ENCODE measurements around the gene NUP188. TPM values are rescaled to one million over a fixed set of nuclear protein-coding genes. Genes with fewer than 3 reads are reported as not detected.

NUP188 gene
- total and polyA plus RNA-seq, 2 experiments from 2014 or later, result 28.1 TPM

GRCh38 chr9:128906741-128907140, 40.8 kb upstream of the NUP188 start:
- no peak overlapping the region for H2AFZ ChIP-seq
- DNase-seq (ENCODE audit: low spot score), result no peak
- H3K36me3 ChIP-seq (replicated peaks; ENCODE audit: insufficient read depth, low read depth), result no peaks in the 10 kb centered on the region
- 42% methylated on average over 2 of the region's 2 CpGs for WGBS (ENCODE audit: low lambda C conversion rate, missing lambda C conversion rate)
- TF ChIP-seq, protein P1, sequence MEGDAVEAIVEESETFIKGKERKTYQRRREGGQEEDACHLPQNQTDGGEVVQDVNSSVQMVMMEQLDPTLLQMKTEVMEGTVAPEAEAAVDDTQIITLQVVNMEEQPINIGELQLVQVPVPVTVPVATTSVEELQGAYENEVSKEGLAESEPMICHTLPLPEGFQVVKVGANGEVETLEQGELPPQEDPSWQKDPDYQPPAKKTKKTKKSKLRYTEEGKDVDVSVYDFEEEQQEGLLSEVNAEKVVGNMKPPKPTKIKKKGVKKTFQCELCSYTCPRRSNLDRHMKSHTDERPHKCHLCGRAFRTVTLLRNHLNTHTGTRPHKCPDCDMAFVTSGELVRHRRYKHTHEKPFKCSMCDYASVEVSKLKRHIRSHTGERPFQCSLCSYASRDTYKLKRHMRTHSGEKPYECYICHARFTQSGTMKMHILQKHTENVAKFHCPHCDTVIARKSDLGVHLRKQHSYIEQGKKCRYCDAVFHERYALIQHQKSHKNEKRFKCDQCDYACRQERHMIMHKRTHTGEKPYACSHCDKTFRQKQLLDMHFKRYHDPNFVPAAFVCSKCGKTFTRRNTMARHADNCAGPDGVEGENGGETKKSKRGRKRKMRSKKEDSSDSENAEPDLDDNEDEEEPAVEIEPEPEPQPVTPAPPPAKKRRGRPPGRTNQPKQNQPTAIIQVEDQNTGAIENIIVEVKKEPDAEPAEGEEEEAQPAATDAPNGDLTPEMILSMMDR (IDR thresholded peaks at IDR 0.05; ENCODE audit: poor library complexity), result no peak
- no peak for TF ChIP-seq EZH2 (IDR thresholded peaks at IDR 0.05; ENCODE audit: borderline replicate concordance)
- TF ChIP-seq EZH2phosphoT487 (IDR thresholded peaks at IDR 0.05; ENCODE audit: low read depth, severe bottlenecking, unreplicated experiment), result no peak
- H3K9me3 ChIP-seq (ENCODE audit: low read depth), result no peaks in the 10 kb centered on the region
- no peaks in the 10 kb centered on the region for H3K27me3 ChIP-seq
- H3K27ac ChIP-seq, result no peak overlapping the region
- no peak overlapping the region for H3K4me2 ChIP-seq
- H3K4me3 ChIP-seq, result no peak overlapping the region
- H3K79me2 ChIP-seq, result peaks cover 29% of the 10 kb centered on the region
- H3K4me1 ChIP-seq (ENCODE audit: insufficient read depth), result peaks cover 7% of the 10 kb centered on the region
- no peaks in the 10 kb centered on the region for H4K20me1 ChIP-seq (ENCODE audit: insufficient read depth, poor library complexity, severe bottlenecking)
- no peaks in the 10 kb centered on the region for H3K9me2 ChIP-seq (replicated peaks; ENCODE audit: insufficient read depth)

DNA sequence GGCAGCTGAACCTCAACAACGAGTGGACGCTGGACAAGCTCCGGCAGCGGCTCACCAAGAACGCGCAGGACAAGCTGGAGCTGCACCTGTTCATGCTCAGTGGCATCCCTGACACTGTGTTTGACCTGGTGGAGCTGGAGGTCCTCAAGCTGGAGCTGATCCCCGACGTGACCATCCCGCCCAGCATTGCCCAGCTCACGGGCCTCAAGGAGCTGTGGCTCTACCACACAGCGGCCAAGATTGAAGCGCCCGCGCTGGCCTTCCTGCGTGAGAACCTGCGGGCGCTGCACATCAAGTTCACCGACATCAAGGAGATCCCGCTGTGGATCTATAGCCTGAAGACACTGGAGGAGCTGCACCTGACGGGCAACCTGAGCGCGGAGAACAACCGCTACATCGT, 39.1 kb upstream of the NUP188 start:
- no peak overlapping the region for H3K27ac ChIP-seq
- no peaks in the 10 kb centered on the region for H3K36me3 ChIP-seq (replicated peaks; ENCODE audit: insufficient read depth, low read depth)
- H3K79me2 ChIP-seq, result peaks cover 39% of the 10 kb centered on the region
- no peaks in the 10 kb centered on the region for H4K20me1 ChIP-seq (ENCODE audit: insufficient read depth, poor library complexity, severe bottlenecking)
- no peaks in the 10 kb centered on the region for H3K9me2 ChIP-seq (replicated peaks; ENCODE audit: insufficient read depth)
- H3K4me1 ChIP-seq (ENCODE audit: insufficient read depth), result peaks cover 23% of the 10 kb centered on the region
- WGBS (ENCODE audit: low lambda C conversion rate, missing lambda C conversion rate), result over 99% methylated on average over 18 of the region's 24 CpGs
- H2AFZ ChIP-seq, result no peak overlapping the region
- no peak for DNase-seq (ENCODE audit: low spot score)
- H3K9me3 ChIP-seq (ENCODE audit: low read depth), result no peaks in the 10 kb centered on the region
- no peaks in the 10 kb centered on the region for H3K27me3 ChIP-seq
- H3K4me3 ChIP-seq, result no peak overlapping the region
- TF ChIP-seq EZH2 (IDR thresholded peaks at IDR 0.05; ENCODE audit: borderline replicate concordance) (no peak), EZH2phosphoT487 (IDR thresholded peaks at IDR 0.05; ENCODE audit: low read depth, severe bottlenecking, unreplicated experiment) (no peak)
- TF ChIP-seq, protein P1 (IDR thresholded peaks at IDR 0.05; ENCODE audit: poor library complexity), result no peak
- no peak overlapping the region for H3K4me2 ChIP-seq

DNA sequence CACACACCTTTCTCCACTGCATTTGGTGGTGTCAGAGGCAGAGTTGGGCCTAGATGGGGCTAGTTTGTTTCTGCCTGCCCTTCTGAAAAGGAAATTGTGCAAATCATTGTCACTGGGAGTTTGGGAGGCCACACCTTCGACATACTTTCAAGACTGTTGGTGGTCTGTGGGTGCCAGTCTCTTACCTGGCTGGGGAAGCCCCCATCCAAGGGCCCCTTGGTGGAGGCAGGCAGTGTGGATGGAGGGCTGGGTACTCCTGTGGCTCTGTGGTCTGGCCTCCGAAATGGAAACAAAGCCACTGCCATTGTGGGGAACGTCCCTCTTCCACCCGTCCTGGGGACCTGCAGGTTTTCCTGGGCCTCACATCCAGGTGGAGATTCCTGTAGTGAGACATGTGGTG, 37.6 kb upstream of the NUP188 start:
- no peak overlapping the region for H3K27ac ChIP-seq
- no peaks in the 10 kb centered on the region for H3K36me3 ChIP-seq (replicated peaks; ENCODE audit: insufficient read depth, low read depth)
- DNase-seq (ENCODE audit: low spot score), result no peak
- no peaks in the 10 kb centered on the region for H4K20me1 ChIP-seq (ENCODE audit: insufficient read depth, poor library complexity, severe bottlenecking)
- H3K79me2 ChIP-seq, result peaks cover 45% of the 10 kb centered on the region
- 91% methylated on average over 4 of the region's 4 CpGs for WGBS (ENCODE audit: low lambda C conversion rate, missing lambda C conversion rate)
- no peak overlapping the region for H3K4me2 ChIP-seq
- peaks cover 25% of the 10 kb centered on the region for H3K4me1 ChIP-seq (ENCODE audit: insufficient read depth)
- H3K4me3 ChIP-seq, result no peak overlapping the region
- no peaks in the 10 kb centered on the region for H3K9me3 ChIP-seq (ENCODE audit: low read depth)
- H2AFZ ChIP-seq, result no peak overlapping the region
- TF ChIP-seq EZH2phosphoT487 (IDR thresholded peaks at IDR 0.05; ENCODE audit: low read depth, severe bottlenecking, unreplicated experiment), result no peak
- TF ChIP-seq EZH2 (IDR thresholded peaks at IDR 0.05; ENCODE audit: borderline replicate concordance), result no peak
- TF ChIP-seq, protein P1 (IDR thresholded peaks at IDR 0.05; ENCODE audit: poor library complexity), result no peak
- no peaks in the 10 kb centered on the region for H3K9me2 ChIP-seq (replicated peaks; ENCODE audit: insufficient read depth)
- no peaks in the 10 kb centered on the region for H3K27me3 ChIP-seq

DNA sequence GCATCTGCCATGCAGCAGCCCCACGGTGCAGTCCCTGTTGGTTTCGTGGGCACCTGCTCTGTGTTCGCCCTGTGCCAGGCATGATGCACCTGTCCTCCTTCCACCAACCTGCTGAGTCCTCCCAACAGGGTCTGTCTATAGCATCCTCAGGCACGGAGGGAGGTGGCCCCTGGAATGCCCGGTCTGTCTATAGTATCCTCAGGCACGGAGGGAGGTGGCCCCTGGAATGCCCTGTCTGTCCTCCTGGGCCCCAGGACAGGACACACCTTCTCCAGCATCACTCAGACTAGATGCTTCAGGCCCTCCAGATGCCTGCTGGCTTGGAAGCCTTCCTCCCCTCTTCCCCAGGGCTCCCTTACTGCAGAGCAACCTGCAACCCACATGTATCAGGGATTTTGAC, 36.6 kb upstream of the NUP188 start:
- H3K27ac ChIP-seq, result peak overlapping the region; percentile 86
- no peaks in the 10 kb centered on the region for H3K27me3 ChIP-seq
- TF ChIP-seq, protein P1 (IDR thresholded peaks at IDR 0.05; ENCODE audit: poor library complexity), result no peak
- TF ChIP-seq EZH2phosphoT487 (IDR thresholded peaks at IDR 0.05; ENCODE audit: low read depth, severe bottlenecking, unreplicated experiment), result no peak
- no peak for TF ChIP-seq EZH2 (IDR thresholded peaks at IDR 0.05; ENCODE audit: borderline replicate concordance)
- WGBS (ENCODE audit: low lambda C conversion rate, missing lambda C conversion rate), result 92% methylated on average over 6 of the region's 6 CpGs
- DNase-seq (ENCODE audit: low spot score), result no peak
- H3K9me2 ChIP-seq (replicated peaks; ENCODE audit: insufficient read depth), result no peaks in the 10 kb centered on the region
- H3K36me3 ChIP-seq (replicated peaks; ENCODE audit: insufficient read depth, low read depth), result no peaks in the 10 kb centered on the region
- H3K9me3 ChIP-seq (ENCODE audit: low read depth), result no peaks in the 10 kb centered on the region
- no peak overlapping the region for H2AFZ ChIP-seq
- H4K20me1 ChIP-seq (ENCODE audit: insufficient read depth, poor library complexity, severe bottlenecking), result no peaks in the 10 kb centered on the region
- peak overlapping the region; percentile 33 for H3K4me2 ChIP-seq
- no peak overlapping the region for H3K4me3 ChIP-seq
- peaks cover 25% of the 10 kb centered on the region for H3K4me1 ChIP-seq (ENCODE audit: insufficient read depth)
- H3K79me2 ChIP-seq, result peaks cover 48% of the 10 kb centered on the region

Measured in hepatocyte (in vitro differentiated cells).